Neutrophil (primary cell): ENCODE results near the gene EMILIN1.
A peak's percentile ranks its signal among the peaks of the same experiment; 100 is the strongest.
"Not testable (repeated sequence)": the region's sequence is repeated elsewhere in the genome, so short reads cannot be mapped to it uniquely, and the experiment has no call there.

Experiments
- H3K27ac ChIP-seq: fragments of 200-600 bp; sonication (generic); 2 replicates; pipeline ENCODE4 v1.5.1; 2016; ENCODE audit warnings: mild to moderate bottlenecking, moderate library complexity
- H3K27me3 ChIP-seq: fragments of 200-600 bp; sonication (generic); 2 replicates; pipeline ENCODE4 v1.6.0; 2016; ENCODE audit warnings: mild to moderate bottlenecking
- H3K36me3 ChIP-seq: fragments of 200-600 bp; sonication (generic); 2 replicates; pipeline ENCODE4 v1.5.1; 2017
- H3K4me1 ChIP-seq, 2 experiments: fragments of 200-600 bp in 1 of 2; sonication (generic) in 1 of 2; 1 replicate in 1 of 2; 2 replicates in 1 of 2; pipeline versions ENCODE4 v1.5.1 to v1.6.1; 2013 to 2016; ENCODE audit warnings: low read depth in 1 of 2, low read length in 1 of 2, mild to moderate bottlenecking in 1 of 2, moderate library complexity in 1 of 2; ENCODE audit not compliant: control insufficient read depth in 1 of 2, insufficient read depth in 1 of 2
- H3K4me3 ChIP-seq, 2 experiments: fragments of 200-600 bp in 1 of 2; sonication (generic) in 1 of 2; 1 replicate in 1 of 2; 2 replicates in 1 of 2; pipeline ENCODE4 v1.5.1; 2013 to 2016; ENCODE audit warnings: low read depth in 1 of 2, low read length in 1 of 2, mild to moderate bottlenecking in 1 of 2, moderate library complexity in 1 of 2
- H3K9me3 ChIP-seq: fragments of 200-600 bp; sonication (generic); 2 replicates; pipeline ENCODE4 v1.5.1; 2016
- TF ChIP-seq, protein P1 (sequence below): fragments of 200-600 bp; sonication (generic); IDR thresholded peaks from 2 replicates; pipeline ENCODE4 v1.5.1; 2016; ENCODE audit warnings: antibody characterized with exemption

The EMILIN1 gene

DNA sequence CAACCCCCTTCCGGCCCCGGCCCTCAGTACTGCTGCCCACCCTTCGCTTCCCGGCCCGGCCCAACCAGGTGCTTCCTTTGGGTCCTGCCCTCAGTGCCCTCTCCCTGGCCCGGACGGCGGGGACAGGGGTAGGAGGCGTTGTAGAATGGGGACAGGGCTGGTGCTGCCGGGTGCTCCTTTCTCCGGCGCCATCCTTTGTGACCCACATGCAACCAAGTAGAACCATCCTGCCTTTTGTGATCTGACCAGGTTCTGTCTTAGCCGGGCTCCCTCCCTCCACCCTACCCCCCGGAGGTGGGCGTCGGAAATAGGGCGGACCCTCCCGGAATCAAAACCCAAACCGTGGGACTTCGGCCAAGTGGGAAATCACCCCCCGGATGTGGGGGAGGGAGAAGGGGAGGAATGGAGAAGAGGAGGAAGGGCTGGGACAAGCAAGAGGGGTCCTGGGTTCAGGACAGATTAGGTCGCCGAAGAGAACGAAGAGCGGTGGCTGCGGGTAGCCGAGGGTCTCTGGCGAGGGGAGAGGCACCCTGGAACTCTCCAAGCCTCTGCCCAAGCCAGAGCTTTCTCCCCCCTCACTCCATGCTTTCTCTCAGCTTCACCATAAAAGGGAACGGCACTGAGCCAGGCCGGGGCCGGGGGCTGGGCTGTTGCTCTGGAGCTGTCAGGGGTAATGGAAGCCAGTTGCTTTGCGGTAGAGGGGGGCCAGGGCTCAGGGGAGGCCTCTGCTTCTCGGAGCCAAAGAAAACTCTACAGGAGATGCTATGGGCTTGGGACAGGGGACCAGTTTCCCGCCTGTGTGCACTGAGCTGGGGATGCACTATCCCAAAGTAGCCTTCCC is 6.2 kb upstream of the EMILIN1 start:
- H3K27ac ChIP-seq = peak overlapping the region; percentile 85
- no peaks in the 10 kb centered on the region for H3K9me3 ChIP-seq
- H3K27me3 ChIP-seq = no peaks in the 10 kb centered on the region
- H3K36me3 ChIP-seq = peaks cover 24% of the 10 kb centered on the region
- peak overlapping the region; percentile 97 to 98 for H3K4me3 ChIP-seq
- TF ChIP-seq, protein P1, sequence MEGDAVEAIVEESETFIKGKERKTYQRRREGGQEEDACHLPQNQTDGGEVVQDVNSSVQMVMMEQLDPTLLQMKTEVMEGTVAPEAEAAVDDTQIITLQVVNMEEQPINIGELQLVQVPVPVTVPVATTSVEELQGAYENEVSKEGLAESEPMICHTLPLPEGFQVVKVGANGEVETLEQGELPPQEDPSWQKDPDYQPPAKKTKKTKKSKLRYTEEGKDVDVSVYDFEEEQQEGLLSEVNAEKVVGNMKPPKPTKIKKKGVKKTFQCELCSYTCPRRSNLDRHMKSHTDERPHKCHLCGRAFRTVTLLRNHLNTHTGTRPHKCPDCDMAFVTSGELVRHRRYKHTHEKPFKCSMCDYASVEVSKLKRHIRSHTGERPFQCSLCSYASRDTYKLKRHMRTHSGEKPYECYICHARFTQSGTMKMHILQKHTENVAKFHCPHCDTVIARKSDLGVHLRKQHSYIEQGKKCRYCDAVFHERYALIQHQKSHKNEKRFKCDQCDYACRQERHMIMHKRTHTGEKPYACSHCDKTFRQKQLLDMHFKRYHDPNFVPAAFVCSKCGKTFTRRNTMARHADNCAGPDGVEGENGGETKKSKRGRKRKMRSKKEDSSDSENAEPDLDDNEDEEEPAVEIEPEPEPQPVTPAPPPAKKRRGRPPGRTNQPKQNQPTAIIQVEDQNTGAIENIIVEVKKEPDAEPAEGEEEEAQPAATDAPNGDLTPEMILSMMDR = no peak
- peaks cover 54 to 62% of the 10 kb centered on the region in 2 experiments for H3K4me1 ChIP-seq

DNA sequence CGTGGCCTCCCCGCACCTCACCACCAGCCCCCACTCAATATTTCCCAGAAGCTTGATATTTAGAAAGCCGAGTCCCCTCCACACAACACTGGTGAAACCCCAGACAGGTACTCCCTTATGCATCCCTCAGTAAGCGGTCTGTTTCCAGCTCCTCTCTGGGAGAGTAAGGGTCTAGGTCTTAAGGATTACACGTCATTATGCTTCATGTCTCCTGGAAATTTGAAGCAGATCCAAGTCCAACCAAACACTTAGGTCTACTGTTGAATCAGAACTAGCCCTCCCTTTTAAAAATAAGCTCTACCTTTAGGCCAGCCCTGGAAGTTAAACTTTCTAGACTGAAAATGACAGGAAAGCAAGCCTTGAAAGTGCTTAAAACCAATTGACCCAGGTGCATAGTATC is 5.5 kb upstream of the EMILIN1 start:
- Histone ChIP-seq H3K27ac (peak overlapping the region; percentile 85), H3K27me3 (peaks cover under 1% of the 10 kb centered on the region), H3K4me3 (no peak overlapping the region), H3K9me3 (no peaks in the 10 kb centered on the region), H3K4me1 (peaks cover 54 to 62% of the 10 kb centered on the region in 2 experiments), H3K36me3 (peaks cover 16% of the 10 kb centered on the region)
- TF ChIP-seq, protein P1 = no peak

DNA sequence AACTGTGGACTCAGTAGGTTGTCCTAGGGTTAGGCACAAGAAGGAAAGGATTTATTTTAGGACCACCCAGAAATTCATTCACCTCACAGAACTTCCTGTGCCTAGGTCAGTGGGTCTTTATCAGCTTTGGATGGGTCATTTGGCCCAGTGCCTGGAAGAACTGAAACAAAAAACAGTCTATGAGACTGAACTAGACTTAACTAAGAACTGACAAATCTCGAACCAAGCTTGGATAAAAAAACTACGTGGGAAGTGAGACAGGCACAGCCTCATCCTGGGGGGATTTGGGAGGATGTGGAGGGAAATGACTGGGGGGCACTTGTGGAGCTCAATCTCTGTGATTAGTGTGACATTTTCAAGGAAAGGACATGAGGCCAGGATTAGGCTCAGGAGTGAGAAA is 4.6 kb upstream of the EMILIN1 start:
- Histone ChIP-seq H3K27me3 (peaks cover 9% of the 10 kb centered on the region), H3K36me3 (peaks cover 8% of the 10 kb centered on the region), H3K4me1 (peaks cover 60 to 67% of the 10 kb centered on the region in 2 experiments), H3K9me3 (no peaks in the 10 kb centered on the region), H3K27ac (no peak overlapping the region), H3K4me3 (no peak overlapping the region)
- TF ChIP-seq, protein P1 = no peak

DNA sequence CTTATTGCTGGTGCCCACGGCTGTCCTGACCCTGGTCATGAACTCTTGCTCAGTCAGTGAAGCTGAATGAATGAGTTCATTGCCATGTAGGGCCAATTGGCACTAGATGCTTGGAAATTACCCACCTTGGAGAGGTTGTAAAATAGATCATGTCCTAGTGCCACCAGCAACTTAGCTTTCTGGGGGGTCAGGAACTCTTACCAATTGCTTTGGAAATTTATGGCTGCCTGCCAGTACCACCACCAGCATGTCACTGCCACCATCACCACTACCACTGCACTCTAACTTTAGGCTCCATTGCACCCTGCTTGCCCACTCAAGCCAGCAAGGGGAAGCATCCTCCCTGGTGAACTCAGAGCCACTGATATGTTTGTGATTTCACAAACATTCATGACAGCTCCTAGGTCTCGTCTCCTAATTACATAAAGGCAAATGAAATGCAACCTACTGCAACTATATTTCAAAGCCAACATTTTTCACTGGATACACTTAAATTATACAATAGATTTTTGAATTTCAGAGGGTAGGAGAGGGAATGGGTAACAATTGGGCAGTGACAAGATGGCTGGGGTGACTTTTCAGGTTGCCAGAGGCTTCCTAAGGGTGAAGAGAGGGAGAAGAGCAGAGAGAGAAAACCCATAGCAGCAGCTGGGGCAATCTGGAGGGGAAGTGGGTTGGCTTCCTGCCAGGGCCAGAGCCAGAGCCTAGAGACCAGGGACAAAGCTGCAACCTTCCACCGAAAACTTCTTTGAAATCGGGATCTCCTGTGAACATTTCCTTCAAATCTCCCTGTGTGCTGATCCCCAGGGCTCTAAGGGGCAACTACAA is 3.5 kb upstream of the EMILIN1 start:
- Histone ChIP-seq H3K4me3 (no peak overlapping the region), H3K27me3 (peaks cover 17% of the 10 kb centered on the region), H3K27ac (peak overlapping the region; percentile 51), H3K9me3 (no peaks in the 10 kb centered on the region), H3K4me1 (peaks cover 65 to 77% of the 10 kb centered on the region in 2 experiments), H3K36me3 (no peaks in the 10 kb centered on the region)
- TF ChIP-seq, protein P1 = no peak

DNA sequence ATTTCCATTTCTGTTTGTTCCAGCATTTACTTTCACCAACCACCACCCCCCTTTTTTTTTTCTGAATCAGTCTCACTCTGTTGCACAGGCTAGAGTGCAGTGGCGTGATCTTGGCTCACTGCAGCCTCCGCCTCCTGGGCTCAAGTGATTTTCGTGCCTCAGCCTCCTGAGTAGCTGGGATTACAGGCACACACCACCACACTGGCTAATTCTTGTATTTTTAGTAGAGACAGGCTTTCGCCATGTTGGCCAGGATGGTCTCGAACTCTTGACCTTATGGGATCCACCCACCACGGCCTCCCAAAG is 2.9 kb upstream of the EMILIN1 start:
- H3K27me3 ChIP-seq = peaks cover 17% of the 10 kb centered on the region
- H3K4me1 ChIP-seq = peaks cover 62 to 77% of the 10 kb centered on the region in 2 experiments
- not testable (repeated sequence) for H3K36me3 ChIP-seq, H3K4me3 ChIP-seq, H3K9me3 ChIP-seq
- H3K27ac ChIP-seq = peak overlapping the region; percentile 51

DNA sequence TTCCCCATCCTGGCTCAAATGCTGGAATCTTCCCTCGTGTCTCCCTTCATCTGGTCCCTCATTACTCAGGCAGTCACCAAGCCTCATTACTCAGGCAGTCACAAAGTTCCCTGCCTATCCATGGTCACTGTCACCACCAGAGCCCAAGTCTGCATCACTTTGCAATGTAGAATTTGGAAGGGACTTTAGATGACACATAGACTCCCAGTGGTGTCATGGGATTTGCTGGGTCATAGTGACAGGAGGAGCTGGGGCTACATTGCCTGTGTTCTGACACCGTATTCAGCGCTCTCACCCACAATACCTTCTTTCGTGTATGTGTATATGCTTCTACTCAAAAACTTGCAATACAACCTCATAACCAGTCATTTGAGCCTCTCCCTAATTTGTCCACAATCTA is 2.1 kb upstream of the EMILIN1 start:
- no peaks in the 10 kb centered on the region for H3K9me3 ChIP-seq
- no peaks in the 10 kb centered on the region for H3K36me3 ChIP-seq
- no peak overlapping the region for H3K4me3 ChIP-seq
- no peak overlapping the region for H3K27ac ChIP-seq
- peaks cover 63 to 77% of the 10 kb centered on the region in 2 experiments for H3K4me1 ChIP-seq
- peaks cover 17% of the 10 kb centered on the region for H3K27me3 ChIP-seq
- TF ChIP-seq, protein P1 = no peak
